ENCODE data around the gene PAM16.
"Not testable (repeated sequence)": the region's sequence is repeated elsewhere in the genome, so short reads cannot be mapped to it uniquely, and the experiment has no call there.

Gene PAM16

DNA sequence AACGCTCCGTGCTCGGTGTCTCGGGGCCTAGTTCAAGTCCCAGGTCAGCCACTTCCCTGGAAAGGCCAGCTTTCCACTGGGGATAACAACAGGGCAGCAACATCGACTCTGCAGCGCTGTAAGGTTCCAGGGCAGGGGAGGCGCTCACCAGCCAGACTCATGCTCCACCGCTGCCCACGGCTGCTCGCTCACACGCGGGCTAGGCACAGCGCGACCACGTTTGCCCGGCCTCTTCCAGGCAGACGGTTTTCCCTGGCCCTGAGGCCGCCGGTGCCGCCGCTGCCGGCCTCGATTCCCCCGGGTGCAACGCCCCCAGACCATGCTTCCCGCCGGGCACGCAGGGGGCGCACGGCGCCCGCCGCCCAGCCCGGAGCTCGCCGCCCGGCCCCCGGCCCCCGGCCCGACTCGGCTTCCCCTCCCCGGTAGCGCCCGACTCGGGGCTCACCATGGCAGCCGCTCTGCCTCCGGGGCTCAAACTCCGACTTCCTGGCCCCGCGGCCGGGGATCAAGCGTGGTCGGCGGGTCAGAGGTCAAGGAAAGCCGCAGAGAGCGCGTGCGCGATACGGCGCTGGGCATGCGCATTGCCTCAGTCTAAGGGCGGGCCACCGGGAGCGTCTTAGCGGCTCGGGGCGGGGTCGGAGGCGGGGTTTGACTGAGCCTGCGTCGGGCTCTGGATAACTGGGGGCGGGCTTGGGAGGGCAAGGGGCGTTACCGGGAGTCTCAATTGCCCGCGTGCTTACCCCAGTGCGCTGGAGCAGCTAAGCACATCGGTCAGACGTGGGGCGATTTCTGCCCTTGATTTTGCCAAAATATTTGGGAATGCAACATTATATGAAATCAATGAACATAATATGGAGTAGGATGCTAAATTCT lies at the start of gene PAM16:
PAM16 (minus strand) TSS at position 535 of the 873 bp plus-strand sequence; CDS start at position 448, 87 bp downstream.
- DNase-seq (ENCODE audit: low read depth in 1 of 2, low spot score in 1 of 2) = peak; percentile 87 to 94
- no peak for TF ChIP-seq JUND (IDR thresholded peaks at IDR 0.05; ENCODE audit: low read depth)
- in situ Hi-C loops (cut with HindIII; ENCODE audit: low pct_unique_long_range_greater_than_20kb, low sequenced_read_pairs) = no loop called here

DNA sequence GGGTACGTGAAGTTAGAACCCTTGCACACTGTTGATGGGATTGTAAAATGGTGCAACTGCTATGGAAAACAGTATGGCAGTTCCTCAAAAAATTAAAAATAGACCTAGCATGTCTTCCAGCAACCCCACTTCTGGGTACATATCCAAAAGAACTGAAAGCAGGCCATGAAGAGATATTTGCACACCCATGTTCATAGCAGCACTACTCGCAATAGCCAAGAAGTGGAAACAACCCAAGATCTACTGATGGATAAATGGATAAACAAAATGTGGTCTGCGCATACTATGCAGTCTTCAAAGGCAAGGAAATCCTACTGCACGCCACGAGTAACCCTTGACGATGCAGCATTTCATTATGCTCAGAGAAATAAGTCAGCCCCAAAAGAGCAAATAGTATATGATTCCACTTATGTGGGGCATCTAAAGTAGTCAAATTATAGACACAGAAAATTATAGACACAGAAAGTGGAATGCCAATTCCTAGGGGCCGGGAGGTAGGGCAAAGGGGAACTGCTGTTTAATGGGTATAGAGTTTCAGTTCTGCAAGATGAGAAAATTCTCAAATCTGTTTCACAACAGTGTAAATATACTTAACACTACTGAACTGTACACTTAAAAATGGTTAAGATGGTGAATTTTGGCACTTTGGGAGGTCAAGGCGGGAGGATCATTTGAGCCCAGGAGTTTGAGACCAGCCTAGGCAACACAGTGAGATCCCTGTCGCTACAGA lies 48.0 kb upstream of the PAM16 start:
- no peak for DNase-seq (ENCODE audit: low read depth in 1 of 2, low spot score in 1 of 2)
- no peak for TF ChIP-seq JUND (IDR thresholded peaks at IDR 0.05; ENCODE audit: low read depth)
- in situ Hi-C loops (cut with HindIII; ENCODE audit: low pct_unique_long_range_greater_than_20kb, low sequenced_read_pairs) = no loop called here

DNA sequence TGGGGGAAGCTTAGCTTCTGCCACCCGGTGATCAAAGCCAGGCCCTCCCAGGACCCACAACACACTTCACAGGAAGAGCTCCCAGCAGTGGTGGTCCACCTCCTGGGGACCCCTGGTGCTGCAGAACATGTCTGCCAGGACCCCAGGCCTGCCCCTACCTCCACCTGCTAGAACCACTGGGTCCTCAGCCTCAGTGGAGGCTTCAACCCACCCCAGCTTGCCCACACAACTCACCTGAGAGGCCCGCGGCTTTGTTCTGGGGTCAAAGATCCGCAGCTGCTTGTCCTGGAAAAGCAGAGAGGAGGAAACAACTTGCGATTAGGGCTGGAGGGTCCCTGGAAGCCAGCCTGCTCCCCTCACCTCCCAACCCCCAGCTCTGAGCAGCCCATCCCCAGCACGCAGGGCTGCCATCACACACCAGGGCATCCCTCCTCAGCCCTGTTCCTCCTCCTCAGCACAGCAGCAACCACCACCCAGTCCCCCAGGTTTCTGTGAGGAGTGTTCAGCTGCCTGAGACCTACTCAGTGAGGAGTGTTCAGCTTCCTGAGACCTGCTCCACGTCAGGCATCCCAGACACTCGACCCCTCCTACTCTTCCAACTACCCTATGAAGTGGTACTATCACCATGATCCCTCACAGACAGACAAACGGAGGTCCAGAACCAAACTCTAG lies 44.1 kb upstream of the PAM16 start:
- in situ Hi-C loops (cut with HindIII; ENCODE audit: low pct_unique_long_range_greater_than_20kb, low sequenced_read_pairs) = no loop called here
- no peak for DNase-seq (ENCODE audit: low read depth in 1 of 2, low spot score in 1 of 2)
- TF ChIP-seq JUND (IDR thresholded peaks at IDR 0.05; ENCODE audit: low read depth) = no peak

DNA sequence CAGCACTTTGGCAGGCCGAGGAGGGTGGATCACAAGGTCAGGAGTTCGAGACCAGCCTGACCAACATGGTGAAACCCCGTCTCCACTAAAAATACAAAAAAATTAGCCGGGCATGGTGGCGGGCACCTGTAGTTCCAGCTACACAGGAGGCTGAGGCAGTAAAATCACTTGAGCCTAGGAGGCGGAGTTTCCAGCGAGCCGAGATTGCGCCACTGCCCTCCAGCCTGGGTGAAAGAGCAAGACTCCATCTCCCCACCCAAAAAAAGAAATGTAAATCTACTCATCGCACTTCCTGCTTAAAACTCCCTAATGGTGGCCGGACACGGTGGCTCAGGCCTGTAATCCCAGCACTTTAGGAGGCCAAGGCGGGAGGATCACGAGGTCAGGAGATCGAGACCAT lies 42.7 kb upstream of the PAM16 start:
- in situ Hi-C loops (cut with HindIII; ENCODE audit: low pct_unique_long_range_greater_than_20kb, low sequenced_read_pairs); DNase-seq (ENCODE audit: low read depth in 1 of 2, low spot score in 1 of 2): not testable (repeated sequence)

DNA sequence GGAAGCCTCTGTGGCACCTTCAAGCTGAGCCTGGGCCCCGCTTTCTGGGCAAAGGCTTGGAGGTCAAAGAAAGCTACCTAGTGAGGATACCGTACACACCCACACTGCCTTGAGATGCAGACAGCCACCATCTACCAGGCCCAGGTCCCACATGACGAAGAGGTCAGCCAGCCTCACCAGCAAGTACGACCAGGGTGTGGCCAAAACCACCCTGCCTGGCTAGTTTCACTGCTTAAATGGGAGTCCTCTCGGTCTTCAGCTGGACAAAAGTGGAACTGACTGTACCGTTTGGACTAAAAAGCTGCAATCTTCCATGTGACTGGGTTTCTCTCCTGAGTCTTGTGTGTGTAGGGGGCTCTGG lies 42.1 kb upstream of the PAM16 start:
- in situ Hi-C loops (cut with HindIII; ENCODE audit: low pct_unique_long_range_greater_than_20kb, low sequenced_read_pairs) = no loop called here
- DNase-seq (ENCODE audit: low read depth in 1 of 2, low spot score in 1 of 2) = peak in 1 of 2 experiments; percentile 55
- TF ChIP-seq JUND (IDR thresholded peaks at IDR 0.05; ENCODE audit: low read depth) = no peak

DNA sequence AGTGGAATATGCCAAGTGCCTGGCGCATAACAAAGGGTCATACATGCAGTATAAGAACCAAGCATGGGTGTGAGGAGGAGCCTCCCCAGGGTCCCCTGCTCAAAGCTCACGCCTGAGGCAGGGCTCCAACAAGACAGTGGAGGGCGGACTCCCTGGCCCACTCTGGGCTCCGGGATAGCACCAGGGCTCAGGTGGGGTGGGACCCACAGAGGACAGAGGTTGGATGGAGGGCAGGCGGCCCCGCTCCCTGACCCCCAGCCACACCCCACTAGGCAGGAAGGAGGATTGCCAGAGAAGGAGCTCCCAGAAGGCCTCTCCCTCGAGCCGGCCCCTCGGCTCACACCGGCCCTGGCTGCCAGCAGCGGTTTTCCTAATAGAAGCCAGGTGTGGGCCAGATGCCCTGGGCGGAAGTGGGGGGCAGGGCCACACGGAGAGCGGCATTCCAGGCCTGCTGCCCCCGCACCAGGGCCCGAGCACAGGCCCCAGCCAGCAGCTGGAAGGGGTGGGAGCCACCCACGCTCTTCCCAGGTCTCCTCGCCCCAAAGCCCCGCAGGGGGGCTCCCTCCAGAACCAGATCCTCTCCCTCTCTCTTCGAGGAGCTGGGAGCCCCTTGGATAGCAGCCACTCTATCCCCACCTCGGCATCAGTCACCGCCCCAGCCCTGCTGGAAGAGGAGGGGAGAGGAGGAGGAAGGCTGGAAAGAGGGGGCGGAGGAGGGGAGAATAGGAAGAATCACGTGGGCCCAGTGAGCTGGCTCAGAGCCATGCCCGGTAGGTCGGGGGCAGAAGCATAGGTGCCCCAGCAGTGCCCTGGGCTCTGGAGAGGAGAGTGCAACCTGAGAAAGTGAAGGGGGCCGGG lies 41.5 kb upstream of the PAM16 start:
- no peak for DNase-seq (ENCODE audit: low read depth in 1 of 2, low spot score in 1 of 2)
- TF ChIP-seq JUND (IDR thresholded peaks at IDR 0.05; ENCODE audit: low read depth) = no peak
- in situ Hi-C loops (cut with HindIII; ENCODE audit: low pct_unique_long_range_greater_than_20kb, low sequenced_read_pairs) = no loop called here

DNA sequence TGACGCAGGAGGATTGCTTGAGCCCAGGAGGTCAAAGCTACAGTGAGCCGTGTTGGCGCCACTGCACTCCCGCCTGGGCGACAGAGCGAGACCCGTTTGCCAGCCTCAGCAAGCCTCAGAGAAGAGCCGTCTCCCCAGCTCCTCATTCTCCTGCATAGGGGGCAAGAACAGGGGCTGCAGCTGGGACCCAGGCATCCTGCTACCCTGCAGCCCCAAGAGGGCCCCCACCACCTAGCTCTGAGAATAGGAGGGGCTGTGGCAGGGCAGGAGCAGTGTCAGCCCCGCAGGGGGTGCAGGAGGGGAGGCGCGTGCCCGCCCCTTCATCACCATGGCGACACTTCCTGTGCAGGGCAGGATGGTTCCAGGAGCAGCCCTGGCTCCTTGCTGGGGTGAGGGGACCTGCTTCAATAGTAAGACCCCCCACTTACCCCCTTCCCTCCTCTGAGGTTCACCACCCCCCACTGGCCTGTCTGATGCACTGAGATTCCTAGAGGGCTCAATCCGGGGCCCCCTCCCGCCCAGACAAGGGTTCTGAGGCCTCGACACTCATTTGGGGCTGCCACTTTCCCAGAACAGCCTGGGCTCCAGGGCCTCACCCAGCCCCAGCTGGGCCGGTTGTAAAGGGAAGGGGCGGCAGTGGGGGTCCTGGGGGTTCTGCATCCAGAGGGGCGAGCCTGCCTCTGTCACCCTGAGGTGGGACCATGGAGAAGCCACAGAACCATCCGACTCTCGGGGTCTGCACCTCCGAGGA lies 40.7 kb upstream of the PAM16 start:
- in situ Hi-C loops (cut with HindIII; ENCODE audit: low pct_unique_long_range_greater_than_20kb, low sequenced_read_pairs) = no loop called here
- TF ChIP-seq JUND (IDR thresholded peaks at IDR 0.05; ENCODE audit: low read depth) = no peak
- DNase-seq (ENCODE audit: low read depth in 1 of 2, low spot score in 1 of 2) = no peak

DNA sequence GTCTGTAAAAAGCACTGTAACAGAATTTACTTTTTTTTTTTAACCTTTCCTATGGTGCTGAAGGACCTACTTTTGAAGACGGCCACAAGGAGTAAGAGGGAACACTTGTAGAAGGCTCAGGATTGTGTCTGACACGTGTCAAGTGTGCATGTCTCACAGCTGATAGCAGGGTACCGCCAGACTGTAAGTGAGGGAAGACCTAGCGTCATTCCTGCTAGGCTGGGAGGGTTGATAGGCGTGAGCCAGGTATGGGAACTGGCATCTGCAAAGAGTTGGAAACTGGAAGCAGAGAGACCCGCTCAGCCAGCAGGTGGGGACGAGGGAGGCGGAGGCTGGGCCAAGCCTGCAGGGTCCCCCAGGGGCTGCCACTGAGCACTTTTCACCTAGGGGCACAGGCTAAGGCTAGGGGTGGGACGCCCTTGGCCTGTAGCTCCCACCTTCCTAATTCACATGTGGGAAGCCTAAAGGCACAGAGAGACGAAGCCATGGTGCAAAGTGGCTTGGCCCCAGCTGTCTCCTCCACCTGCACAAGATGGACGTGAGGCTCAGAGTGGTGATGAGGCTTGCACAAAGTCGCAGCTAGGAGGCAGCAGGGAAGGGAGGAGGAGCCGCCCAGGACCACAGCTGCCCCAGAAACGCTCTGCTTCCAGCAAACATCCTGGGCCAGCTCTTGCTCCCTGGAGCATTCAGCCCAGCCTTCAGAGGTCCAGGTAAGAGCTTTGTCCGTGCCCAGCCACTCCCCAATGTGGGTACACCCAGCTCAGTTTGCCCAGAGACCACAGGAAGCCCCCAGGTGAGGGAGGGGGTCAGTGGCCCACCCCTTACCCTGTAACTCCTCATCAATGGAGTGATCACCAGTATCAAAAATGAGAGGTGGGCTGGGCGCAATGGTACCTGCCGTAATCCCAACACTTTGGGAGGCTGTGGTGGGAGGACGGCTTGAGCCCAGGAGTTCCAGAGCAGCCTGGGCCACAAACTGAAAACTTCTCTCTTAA lies 39.4 kb upstream of the PAM16 start:
- in situ Hi-C loops (cut with HindIII; ENCODE audit: low pct_unique_long_range_greater_than_20kb, low sequenced_read_pairs) = no loop called here
- no peak for DNase-seq (ENCODE audit: low read depth in 1 of 2, low spot score in 1 of 2)
- TF ChIP-seq JUND (IDR thresholded peaks at IDR 0.05; ENCODE audit: low read depth) = no peak

DNA sequence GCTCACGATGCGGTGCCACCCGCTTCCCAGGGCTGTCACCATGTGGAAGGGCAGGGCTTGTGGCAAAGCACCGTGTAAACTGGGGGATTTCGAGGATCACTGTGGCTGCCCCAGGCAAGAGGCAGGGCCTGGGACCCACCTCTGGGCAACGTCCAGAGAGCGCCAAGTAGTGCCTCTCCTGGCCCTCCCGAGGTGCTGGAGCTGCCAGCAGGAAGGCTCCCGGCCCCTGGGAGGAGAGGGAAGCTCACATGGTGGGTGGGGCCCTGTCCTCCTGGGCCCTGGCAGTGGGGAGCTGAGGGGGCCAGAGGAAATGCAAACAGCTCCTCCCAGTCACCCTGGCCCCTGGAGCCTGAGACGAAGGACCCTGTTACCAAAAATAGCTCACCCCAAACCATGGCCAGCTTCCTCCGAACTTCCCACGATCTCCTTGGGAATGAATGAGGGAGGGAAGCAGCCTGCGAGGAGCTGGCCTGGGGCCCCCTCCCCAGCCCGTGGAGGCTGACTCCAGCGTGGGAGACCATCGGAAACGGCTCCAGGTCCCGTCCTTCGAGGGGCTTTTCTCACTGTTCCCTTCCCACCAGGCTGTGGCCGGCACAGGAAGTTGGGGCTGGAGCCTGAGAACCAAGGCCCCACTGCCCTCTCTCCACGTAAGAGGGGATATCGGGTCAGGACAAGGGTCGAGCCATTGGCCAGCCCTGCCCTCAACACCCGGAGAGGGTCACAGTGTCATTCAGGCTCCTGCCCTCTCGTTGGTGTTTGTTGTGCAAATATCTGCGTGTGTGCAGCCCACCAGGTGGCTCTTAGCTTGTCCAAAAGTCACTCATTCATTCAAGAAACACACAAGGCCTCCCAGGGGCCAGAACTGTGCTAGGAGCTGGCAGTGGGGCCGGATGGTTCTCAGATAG lies 38.2 kb upstream of the PAM16 start:
- DNase-seq (ENCODE audit: low read depth in 1 of 2, low spot score in 1 of 2) = no peak
- TF ChIP-seq JUND (IDR thresholded peaks at IDR 0.05; ENCODE audit: low read depth) = no peak
- in situ Hi-C loops (cut with HindIII; ENCODE audit: low pct_unique_long_range_greater_than_20kb, low sequenced_read_pairs) = no loop called here
